ENCODE results near the gene B4GALT4.

Gene B4GALT4

GRCh38 chr3:119219069-119219468 is 21.6 kb downstream of the B4GALT4 start:
- H3K4me3 ChIP-seq (ENCODE audit: low read depth, low read length), result no peak overlapping the region
- TF ChIP-seq, protein P1, sequence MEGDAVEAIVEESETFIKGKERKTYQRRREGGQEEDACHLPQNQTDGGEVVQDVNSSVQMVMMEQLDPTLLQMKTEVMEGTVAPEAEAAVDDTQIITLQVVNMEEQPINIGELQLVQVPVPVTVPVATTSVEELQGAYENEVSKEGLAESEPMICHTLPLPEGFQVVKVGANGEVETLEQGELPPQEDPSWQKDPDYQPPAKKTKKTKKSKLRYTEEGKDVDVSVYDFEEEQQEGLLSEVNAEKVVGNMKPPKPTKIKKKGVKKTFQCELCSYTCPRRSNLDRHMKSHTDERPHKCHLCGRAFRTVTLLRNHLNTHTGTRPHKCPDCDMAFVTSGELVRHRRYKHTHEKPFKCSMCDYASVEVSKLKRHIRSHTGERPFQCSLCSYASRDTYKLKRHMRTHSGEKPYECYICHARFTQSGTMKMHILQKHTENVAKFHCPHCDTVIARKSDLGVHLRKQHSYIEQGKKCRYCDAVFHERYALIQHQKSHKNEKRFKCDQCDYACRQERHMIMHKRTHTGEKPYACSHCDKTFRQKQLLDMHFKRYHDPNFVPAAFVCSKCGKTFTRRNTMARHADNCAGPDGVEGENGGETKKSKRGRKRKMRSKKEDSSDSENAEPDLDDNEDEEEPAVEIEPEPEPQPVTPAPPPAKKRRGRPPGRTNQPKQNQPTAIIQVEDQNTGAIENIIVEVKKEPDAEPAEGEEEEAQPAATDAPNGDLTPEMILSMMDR (IDR thresholded peaks at IDR 0.05; ENCODE audit: low read depth, low read length), result no peak

GRCh38 chr3:119211803-119212202 is 28.9 kb downstream of the B4GALT4 start:
- H3K4me3 ChIP-seq (ENCODE audit: low read depth, low read length), result no peak overlapping the region
- TF ChIP-seq, protein P1 (IDR thresholded peaks at IDR 0.05; ENCODE audit: low read depth, low read length), result no peak

GRCh38 chr3:119211193-119211592 is 29.5 kb downstream of the B4GALT4 start:
- TF ChIP-seq, protein P1 (IDR thresholded peaks at IDR 0.05; ENCODE audit: low read depth, low read length), result no peak
- no peak overlapping the region for H3K4me3 ChIP-seq (ENCODE audit: low read depth, low read length)

DNA sequence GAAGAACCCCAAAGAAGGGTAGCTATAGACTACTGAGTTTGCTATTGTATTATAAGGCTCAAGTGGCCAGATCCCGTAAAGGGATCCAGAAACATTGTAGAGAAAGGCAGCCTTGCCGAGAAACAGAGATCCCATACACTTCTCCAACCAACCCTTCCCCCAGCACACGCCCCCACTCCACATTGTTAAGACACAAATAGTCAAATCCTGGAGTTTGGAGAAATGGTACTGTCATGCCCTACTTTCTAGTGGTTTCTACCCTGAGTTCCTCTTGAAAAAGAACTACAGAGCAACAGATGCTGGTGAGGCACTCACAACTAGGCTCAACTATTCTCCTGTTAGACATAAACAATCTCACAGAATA is 33.2 kb downstream of the B4GALT4 start:
- TF ChIP-seq, protein P1 (IDR thresholded peaks at IDR 0.05; ENCODE audit: low read depth, low read length), result no peak
- H3K4me3 ChIP-seq (ENCODE audit: low read depth, low read length), result no peak overlapping the region

GRCh38 chr3:119206611-119207511 is 33.8 kb downstream of the B4GALT4 start:
- H3K4me3 ChIP-seq (ENCODE audit: low read depth, low read length), result no peak overlapping the region
- TF ChIP-seq, protein P1 (IDR thresholded peaks at IDR 0.05; ENCODE audit: low read depth, low read length), result no peak

- no peak overlapping the region for H3K4me3 ChIP-seq (ENCODE audit: low read depth, low read length)
- TF ChIP-seq, protein P1 (IDR thresholded peaks at IDR 0.05; ENCODE audit: low read depth, low read length), result no peak
Observed at GRCh38 chr3:119205685-119206084, 35.0 kb downstream of the B4GALT4 start.

DNA sequence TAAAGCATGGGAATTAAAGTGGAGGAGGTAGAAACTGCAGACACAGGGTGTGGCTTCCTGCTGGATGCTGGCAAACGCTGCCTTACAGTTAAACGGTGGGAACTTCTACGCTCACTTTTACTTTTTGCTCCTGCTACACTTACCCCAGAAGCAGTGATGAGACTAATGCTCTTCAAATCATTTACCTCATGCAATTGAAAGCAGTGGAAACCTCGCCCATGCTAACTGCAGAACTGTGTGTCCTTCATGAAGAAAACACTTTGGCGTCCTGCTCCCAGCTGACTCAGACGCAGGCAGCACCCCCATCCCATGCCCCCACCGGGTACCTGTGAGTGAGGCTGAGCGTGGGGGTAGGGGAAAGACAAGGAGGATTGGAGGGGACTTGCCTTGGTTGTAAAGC is 35.5 kb downstream of the B4GALT4 start:
- no peak overlapping the region for H3K4me3 ChIP-seq (ENCODE audit: low read depth, low read length)
- TF ChIP-seq, protein P1 (IDR thresholded peaks at IDR 0.05; ENCODE audit: low read depth, low read length), result no peak
